GM12801 (cell line): ENCODE results near the gene KSR2.

Experiments used
- CTCF ChIP-seq: IDR thresholded peaks from one replicate; pipeline ENCODE4 v1.5.1; 2011; ENCODE audit warnings: control low read depth; ENCODE audit not compliant: insufficient read length; ENCODE audit errors: extremely low read depth

Gene KSR2

DNA sequence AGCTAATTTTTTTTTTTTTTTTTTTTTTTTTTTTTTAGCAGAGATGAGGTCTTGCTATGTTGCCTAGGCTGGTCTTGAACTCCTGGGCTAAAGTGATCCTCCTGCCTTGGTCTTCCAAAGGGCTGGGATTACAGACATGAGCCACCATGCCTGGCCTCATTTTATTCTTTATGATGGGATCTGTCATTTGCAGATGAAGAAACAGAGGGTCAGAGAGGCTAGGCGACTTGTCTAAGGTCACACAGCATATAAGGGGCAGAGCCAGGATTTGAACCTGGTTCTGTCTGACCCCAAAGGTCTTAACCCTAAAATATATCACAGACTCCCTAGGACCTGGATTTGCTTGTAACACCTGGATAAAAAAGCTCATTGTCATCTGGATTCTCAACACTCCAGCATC, 282.6 kb downstream of the KSR2 start:
- no peak for TF ChIP-seq CTCF

- no peak for TF ChIP-seq CTCF
Observed at GRCh38 chr12:117685110-117685926, 283.5 kb downstream of the KSR2 start.

DNA sequence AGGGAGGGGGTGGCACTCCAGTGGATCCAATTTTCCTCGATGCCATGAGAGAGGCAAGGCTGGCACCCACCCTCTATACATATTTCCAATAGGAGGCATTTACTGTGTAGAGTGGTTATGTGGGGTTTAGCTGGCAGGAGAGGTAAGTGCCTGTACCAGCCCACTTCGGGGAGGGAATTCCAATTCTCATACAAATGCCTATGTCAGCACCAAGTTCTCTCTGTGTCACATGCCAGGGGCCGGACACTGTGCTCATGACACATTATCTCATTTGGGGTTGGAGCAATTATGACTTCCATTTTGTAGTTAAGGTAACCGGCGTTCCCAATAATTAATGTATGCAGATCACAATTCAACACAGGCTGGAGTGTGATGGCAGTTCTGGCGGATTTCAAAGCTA, 284.3 kb downstream of the KSR2 start:
- TF ChIP-seq CTCF, result no peak

DNA sequence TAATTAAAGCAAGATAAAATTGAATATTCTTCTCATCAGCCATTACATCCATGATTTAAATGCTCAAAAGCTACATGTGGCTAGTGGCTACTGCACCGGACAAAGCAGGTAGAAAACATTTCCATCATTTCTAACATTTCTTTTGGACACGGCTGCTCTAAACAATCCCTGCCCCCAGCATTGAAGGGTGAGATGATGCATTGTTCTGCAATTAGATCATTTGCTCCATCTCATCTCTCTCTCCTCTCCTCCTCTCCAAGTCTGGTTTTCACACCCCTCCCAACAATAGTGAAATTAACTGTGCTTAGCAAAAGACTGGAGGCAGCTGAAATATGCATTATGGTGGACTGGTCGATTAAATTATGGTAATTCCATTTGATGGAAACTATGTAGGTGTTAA, 288.5 kb downstream of the KSR2 start:
- TF ChIP-seq CTCF, result no peak

DNA sequence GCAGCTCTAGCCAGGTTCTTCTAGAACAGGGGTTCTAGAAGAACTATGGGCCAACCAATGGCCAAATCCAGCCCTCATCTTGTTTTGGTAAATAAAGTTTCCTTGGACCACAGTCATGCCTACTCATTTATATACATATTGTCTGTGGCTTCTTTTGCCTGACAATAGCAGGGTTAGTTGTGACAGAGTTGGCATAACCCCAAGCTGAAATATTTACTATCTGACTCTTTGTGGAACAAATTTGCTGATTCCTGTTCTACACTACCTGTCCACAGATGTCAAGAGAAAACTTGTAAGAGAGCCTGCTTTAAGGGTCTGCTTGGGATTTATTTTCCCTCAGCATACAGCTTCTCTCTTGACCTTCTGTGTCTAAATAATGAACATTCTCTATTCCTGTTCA, 289.0 kb downstream of the KSR2 start:
- TF ChIP-seq CTCF, result no peak

DNA sequence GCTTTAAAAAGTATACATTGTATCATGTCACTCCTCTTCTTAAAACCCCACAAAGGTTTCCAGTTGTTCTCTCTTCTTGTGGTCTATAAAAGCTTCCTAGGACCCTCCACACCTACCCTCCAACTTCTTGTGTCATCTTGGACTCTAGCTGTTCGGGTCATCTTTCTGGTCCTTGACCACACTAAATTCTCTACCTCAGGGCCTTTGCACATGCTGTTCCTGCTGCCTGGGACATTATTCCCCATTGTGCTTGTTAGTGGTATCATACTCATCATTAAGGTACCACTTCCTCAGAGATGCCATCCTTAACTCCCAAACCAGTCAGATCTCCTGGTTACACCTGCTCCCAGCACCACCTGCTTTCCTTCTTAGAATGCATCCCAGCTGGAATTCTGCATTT, 294.0 kb downstream of the KSR2 start:
- no peak for TF ChIP-seq CTCF

GRCh38 chr12:117674313-117674712, 294.5 kb downstream of the KSR2 start:
- TF ChIP-seq CTCF, result no peak
